Fibroblast of villous mesenchyme (primary cell): Measurements from ENCODE around the gene TEX51. TPM values are rescaled to one million over a fixed set of nuclear protein-coding genes. Genes with fewer than 3 reads are reported as not detected.

Experiments used
- DNase-seq: peaks from one replicate; pipeline ENCODE4 v3.0.0-alpha.2; 2010; ENCODE audit warnings: low read depth
- H3K4me3 ChIP-seq: 2 replicates; pipeline ENCODE4 v1.5.1; 2011; ENCODE audit warnings: low read depth, mild to moderate bottlenecking, low read length
- total RNA-seq: library from RNA; depleted of rRNA; stranded (reverse); fragments of >200 nt; gene quantifications from 2 replicates; pipeline ENCODE4 v1.2.3, GENCODE V29; 2012
- TF ChIP-seq, protein P1 (sequence below): IDR thresholded peaks from 2 replicates; pipeline ENCODE4 v1.5.1; 2012; ENCODE audit warnings: low read depth, mild to moderate bottlenecking, low read length; ENCODE audit not compliant: insufficient read depth

TEX51 gene
- total RNA-seq, 1 donor, result not detected

GRCh38 chr2:126902152-126902835 lies 3.6 kb downstream of the TEX51 start:
- no peak overlapping the region for H3K4me3 ChIP-seq
- TF ChIP-seq, protein P1, sequence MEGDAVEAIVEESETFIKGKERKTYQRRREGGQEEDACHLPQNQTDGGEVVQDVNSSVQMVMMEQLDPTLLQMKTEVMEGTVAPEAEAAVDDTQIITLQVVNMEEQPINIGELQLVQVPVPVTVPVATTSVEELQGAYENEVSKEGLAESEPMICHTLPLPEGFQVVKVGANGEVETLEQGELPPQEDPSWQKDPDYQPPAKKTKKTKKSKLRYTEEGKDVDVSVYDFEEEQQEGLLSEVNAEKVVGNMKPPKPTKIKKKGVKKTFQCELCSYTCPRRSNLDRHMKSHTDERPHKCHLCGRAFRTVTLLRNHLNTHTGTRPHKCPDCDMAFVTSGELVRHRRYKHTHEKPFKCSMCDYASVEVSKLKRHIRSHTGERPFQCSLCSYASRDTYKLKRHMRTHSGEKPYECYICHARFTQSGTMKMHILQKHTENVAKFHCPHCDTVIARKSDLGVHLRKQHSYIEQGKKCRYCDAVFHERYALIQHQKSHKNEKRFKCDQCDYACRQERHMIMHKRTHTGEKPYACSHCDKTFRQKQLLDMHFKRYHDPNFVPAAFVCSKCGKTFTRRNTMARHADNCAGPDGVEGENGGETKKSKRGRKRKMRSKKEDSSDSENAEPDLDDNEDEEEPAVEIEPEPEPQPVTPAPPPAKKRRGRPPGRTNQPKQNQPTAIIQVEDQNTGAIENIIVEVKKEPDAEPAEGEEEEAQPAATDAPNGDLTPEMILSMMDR, result no peak
- DNase-seq, result no peak

- no peak overlapping the region for H3K4me3 ChIP-seq
- DNase-seq, result no peak
- TF ChIP-seq, protein P1, result no peak
Observed at GRCh38 chr2:126902859-126903258, 4.2 kb downstream of the TEX51 start.

- TF ChIP-seq, protein P1, result no peak
- no peak overlapping the region for H3K4me3 ChIP-seq
- no peak for DNase-seq
Observed at GRCh38 chr2:126905991-126906390, 7.3 kb downstream of the TEX51 start.

DNA sequence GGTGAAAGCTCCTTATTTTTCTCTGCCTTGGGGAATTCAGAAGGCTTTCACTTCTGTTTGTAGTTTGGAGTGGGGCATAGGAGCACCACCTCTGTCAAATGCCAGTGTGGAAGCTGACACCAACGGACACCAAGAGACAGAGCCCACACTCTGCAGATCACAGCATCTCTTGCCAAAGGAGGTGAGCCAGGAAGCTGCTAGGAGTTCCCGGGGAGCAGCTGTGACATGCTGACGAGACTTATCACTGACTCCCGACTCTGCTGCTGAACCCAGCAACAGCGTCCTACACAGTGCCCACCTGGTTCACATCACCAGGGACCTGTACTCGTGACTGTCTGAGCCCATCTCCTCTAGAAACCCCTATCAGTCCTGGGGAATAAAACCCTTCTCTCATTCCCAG lies 8.1 kb downstream of the TEX51 start:
- TF ChIP-seq, protein P1, result no peak
- H3K4me3 ChIP-seq, result no peak overlapping the region
- DNase-seq, result no peak

DNA sequence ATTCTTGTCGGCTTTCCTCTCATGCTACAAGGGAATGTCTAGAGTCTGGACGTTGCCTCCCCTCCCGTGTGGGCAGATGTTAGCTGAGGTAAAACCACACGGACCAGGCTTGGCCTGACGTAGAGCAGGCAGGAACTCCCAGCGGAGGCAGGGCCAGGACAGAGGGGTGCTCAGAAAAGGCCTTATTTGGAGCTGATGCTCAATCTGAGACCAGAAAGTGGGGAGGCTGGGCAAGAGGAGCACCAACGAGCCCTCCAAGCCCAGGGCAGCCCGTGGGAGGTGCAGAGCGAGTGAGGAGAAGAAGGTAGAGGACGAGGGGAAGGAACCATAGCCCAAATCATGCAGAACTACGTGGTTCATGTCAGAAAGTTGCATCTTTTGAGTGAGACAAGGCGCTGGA lies 9.0 kb downstream of the TEX51 start:
- DNase-seq, result no peak
- H3K4me3 ChIP-seq, result no peak overlapping the region
- TF ChIP-seq, protein P1, result no peak

- DNase-seq, result no peak
- H3K4me3 ChIP-seq, result no peak overlapping the region
- TF ChIP-seq, protein P1, result no peak
Observed at GRCh38 chr2:126908721-126909177, 10.1 kb downstream of the TEX51 start.

- H3K4me3 ChIP-seq, result no peak overlapping the region
- TF ChIP-seq, protein P1, result no peak
- no peak for DNase-seq
Observed at GRCh38 chr2:126909366-126909765, 10.7 kb downstream of the TEX51 start.
